Fibroblast of mammary gland (primary cell): ENCODE measurements around the gene FBXW12.

ENCODE experiments used
- DNase-seq: peaks from one replicate; pipeline ENCODE4 v3.0.0-alpha.2; 2010; ENCODE audit warnings: low read depth
- H3K4me3 ChIP-seq: 2 replicates; pipeline ENCODE4 v1.5.1; 2011; ENCODE audit warnings: low read depth, mild to moderate bottlenecking, low read length, moderate library complexity; ENCODE audit not compliant: control insufficient read depth
- CTCF ChIP-seq: conservative IDR thresholded peaks from 2 replicates; pipeline ENCODE4 v1.5.1; 2011; ENCODE audit warnings: low read depth, low read length, inconsistent platforms; ENCODE audit not compliant: control insufficient read depth, insufficient read depth

Gene FBXW12

GRCh38 chr3:48408823-48409281 is 36.8 kb downstream of the FBXW12 start:
- no peak for TF ChIP-seq CTCF
- no peak for DNase-seq
- H3K4me3 ChIP-seq = no peak overlapping the region

DNA sequence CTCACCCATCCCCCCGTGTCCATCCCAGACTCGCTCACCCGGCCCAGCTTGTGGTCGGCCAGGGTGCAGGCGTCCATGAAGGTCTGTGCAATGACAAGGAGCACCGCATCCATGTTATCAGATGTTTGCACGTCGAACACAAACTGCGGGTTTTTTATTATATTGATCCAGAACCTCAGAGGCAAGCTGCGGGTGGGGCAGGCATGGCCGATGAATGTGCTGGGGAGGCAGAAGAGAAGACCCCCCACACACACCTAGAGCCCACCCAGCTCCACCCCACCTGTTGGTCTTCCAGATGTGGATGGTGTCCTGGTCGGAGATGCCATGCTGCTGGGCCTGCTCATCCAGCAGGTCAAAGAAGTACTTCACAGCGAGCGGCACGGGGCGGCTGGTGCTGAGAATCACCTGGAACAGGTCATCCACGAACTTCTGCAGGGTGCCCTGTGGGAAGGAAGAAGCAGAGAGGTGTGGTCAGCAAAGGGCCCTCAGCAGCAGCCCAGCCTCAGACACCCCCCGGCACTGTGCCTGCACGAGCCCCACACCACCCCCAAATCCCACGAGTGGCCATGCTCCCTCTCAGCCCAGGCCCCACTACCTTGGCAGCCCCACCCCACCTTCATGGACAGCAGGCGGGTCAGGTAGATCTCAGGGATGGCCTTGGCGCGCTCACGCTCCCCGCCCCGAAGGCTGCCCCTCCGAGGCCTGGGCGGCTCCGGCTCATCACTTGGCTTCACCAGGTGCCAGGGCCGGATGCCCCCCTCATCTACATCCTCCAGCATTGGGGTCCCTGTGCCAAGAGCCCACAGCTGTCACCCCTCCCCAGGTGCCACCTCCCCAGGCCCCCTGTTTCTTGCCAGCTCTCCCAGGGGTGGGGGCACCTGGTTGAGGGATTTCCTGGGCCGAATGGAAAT is 37.5 kb downstream of the FBXW12 start:
- DNase-seq = no peak
- TF ChIP-seq CTCF = no peak
- no peak overlapping the region for H3K4me3 ChIP-seq

- TF ChIP-seq CTCF = no peak
- DNase-seq = no peak
- H3K4me3 ChIP-seq = no peak overlapping the region
Measured at GRCh38 chr3:48410205-48411040, 38.4 kb downstream of the FBXW12 start.

- TF ChIP-seq CTCF = no peak
- no peak overlapping the region for H3K4me3 ChIP-seq
- DNase-seq = no peak
Measured at GRCh38 chr3:48411041-48411588, 39.1 kb downstream of the FBXW12 start.

DNA sequence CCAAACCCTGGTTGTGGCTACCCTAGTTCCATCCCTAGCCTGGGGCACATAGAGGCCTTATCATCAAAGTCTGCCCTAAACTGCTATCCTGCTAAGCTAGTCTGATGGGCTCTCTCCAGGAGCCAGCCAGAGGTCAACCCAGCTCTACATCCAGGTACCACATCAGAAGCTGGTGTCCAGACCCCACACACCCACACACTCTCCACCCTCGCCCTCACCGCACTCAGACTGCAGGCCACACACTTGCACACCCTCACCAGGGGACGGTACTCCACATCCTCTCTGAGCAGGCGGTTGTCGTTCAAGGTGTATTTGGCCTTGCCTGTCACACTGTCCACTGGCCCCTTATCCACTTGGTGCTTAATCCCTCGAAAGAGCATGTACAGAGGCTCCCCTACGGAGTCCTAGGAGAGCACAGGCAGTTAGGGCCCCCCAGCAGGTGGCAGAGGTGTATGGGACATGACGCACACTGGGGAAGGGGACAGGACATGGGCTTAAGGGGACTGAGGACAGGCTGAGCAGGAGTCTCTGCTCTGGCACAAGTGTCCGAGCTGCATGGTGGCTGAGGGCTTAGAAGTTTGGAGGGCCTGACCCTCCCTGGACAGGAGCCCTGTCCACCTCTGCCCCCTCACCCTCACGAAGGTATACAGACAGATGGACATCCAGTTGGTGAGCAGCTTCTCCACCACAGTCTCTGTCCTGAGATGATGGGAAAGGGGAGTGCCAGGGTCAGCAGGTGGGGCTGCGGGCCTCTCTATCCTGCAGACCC is 39.8 kb downstream of the FBXW12 start:
- TF ChIP-seq CTCF = no peak
- H3K4me3 ChIP-seq = no peak overlapping the region
- DNase-seq = no peak
